ENCODE results near the gene TRAF3IP3. TPM values are rescaled to one million over a fixed set of nuclear protein-coding genes. Genes with fewer than 3 reads are reported as not detected.

Gene TRAF3IP3
- polyA plus RNA-seq, 1 donor from 2014 or later = not detected

DNA sequence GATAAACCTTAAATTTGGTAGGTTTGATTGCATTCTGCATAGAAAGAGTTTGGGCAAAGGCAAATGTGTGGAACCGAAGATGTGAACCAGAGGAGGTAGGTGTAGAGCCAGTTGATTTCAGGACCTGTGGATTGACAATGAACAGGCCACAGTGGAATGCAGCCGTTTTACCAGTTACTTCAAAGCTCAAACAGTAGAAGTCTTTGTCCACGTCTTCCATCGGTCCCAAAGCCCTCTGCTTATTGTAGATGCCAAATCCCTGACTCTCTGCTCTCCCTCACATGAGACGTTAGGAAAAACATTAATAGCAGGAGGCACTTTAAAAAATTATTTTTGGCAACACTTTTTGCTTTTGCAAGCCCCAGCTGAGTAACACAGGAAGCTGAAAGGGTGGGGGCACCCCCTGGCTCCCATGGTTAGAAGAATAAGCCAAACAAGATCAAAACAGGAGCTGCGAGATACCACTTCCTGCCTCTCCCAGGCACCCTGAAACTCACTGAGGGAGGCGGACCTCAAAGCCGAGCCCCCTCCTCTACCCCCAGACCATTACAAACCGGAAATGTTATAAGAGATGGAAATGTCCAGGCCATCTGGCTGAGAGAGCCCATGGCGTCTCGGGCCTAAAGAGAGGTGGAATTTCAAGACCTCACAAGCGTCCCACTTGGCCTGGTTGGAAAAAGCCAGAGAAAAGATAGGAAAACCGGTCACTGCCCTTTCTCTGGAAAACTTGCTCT lies 13.5 kb downstream of the TRAF3IP3 start:
- H3F3A ChIP-seq (ENCODE audit: insufficient read depth, low read length, poor library complexity, severe bottlenecking) = no peaks in the 10 kb centered on the region
- no peaks in the 10 kb centered on the region for H3K36me3 ChIP-seq (ENCODE audit: insufficient read depth, low read length)
- H3K27me3 ChIP-seq (ENCODE audit: insufficient read depth, low read depth, low read length) = no peaks in the 10 kb centered on the region
- H3K27ac ChIP-seq (ENCODE audit: low read length) = no peak overlapping the region
- no peak overlapping the region for H3K9ac ChIP-seq (ENCODE audit: low read length)
- no peaks in the 10 kb centered on the region for H3K9me2 ChIP-seq (ENCODE audit: insufficient read depth, low read length)
- TF ChIP-seq, protein P1, sequence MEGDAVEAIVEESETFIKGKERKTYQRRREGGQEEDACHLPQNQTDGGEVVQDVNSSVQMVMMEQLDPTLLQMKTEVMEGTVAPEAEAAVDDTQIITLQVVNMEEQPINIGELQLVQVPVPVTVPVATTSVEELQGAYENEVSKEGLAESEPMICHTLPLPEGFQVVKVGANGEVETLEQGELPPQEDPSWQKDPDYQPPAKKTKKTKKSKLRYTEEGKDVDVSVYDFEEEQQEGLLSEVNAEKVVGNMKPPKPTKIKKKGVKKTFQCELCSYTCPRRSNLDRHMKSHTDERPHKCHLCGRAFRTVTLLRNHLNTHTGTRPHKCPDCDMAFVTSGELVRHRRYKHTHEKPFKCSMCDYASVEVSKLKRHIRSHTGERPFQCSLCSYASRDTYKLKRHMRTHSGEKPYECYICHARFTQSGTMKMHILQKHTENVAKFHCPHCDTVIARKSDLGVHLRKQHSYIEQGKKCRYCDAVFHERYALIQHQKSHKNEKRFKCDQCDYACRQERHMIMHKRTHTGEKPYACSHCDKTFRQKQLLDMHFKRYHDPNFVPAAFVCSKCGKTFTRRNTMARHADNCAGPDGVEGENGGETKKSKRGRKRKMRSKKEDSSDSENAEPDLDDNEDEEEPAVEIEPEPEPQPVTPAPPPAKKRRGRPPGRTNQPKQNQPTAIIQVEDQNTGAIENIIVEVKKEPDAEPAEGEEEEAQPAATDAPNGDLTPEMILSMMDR (IDR thresholded peaks at IDR 0.05; ENCODE audit: poor library complexity, severe bottlenecking) = no peak
- TF ChIP-seq EZH2 (IDR thresholded peaks at IDR 0.05; ENCODE audit: borderline replicate concordance, insufficient read depth, low read length, poor library complexity, severe bottlenecking) = no peak
- no peak for TF ChIP-seq MXI1 (conservative IDR thresholded peaks at IDR 0.05; ENCODE audit: poor library complexity, severe bottlenecking)
- TF ChIP-seq SMC3 (conservative IDR thresholded peaks at IDR 0.05; ENCODE audit: poor library complexity) = no peak
- no peak for TF ChIP-seq POLR2AphosphoS5 (IDR thresholded peaks at IDR 0.05)
- no peak for TF ChIP-seq EP300 (conservative IDR thresholded peaks at IDR 0.05; ENCODE audit: poor library complexity, severe bottlenecking)
- TF ChIP-seq, protein P2, sequence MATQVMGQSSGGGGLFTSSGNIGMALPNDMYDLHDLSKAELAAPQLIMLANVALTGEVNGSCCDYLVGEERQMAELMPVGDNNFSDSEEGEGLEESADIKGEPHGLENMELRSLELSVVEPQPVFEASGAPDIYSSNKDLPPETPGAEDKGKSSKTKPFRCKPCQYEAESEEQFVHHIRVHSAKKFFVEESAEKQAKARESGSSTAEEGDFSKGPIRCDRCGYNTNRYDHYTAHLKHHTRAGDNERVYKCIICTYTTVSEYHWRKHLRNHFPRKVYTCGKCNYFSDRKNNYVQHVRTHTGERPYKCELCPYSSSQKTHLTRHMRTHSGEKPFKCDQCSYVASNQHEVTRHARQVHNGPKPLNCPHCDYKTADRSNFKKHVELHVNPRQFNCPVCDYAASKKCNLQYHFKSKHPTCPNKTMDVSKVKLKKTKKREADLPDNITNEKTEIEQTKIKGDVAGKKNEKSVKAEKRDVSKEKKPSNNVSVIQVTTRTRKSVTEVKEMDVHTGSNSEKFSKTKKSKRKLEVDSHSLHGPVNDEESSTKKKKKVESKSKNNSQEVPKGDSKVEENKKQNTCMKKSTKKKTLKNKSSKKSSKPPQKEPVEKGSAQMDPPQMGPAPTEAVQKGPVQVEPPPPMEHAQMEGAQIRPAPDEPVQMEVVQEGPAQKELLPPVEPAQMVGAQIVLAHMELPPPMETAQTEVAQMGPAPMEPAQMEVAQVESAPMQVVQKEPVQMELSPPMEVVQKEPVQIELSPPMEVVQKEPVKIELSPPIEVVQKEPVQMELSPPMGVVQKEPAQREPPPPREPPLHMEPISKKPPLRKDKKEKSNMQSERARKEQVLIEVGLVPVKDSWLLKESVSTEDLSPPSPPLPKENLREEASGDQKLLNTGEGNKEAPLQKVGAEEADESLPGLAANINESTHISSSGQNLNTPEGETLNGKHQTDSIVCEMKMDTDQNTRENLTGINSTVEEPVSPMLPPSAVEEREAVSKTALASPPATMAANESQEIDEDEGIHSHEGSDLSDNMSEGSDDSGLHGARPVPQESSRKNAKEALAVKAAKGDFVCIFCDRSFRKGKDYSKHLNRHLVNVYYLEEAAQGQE (IDR thresholded peaks at IDR 0.05; ENCODE audit: borderline replicate concordance) = no peak
- TF ChIP-seq TAF1 (IDR thresholded peaks at IDR 0.05; ENCODE audit: low read depth) = no peak
- no peak for TF ChIP-seq RAD21 (conservative IDR thresholded peaks at IDR 0.05)
- no peak overlapping the region for H3K4me2 ChIP-seq (ENCODE audit: low read length)
- H3K4me3 ChIP-seq (ENCODE audit: low read length) = no peak overlapping the region
- H3K79me2 ChIP-seq (replicated peaks; ENCODE audit: insufficient read depth, low read length) = no peaks in the 10 kb centered on the region
- H3K9me3 ChIP-seq (ENCODE audit: low read length) = no peaks in the 10 kb centered on the region
- no peaks in the 10 kb centered on the region for H4K20me1 ChIP-seq (ENCODE audit: insufficient read depth)
- H2AFZ ChIP-seq (ENCODE audit: low read depth, low read length) = no peak overlapping the region

DNA sequence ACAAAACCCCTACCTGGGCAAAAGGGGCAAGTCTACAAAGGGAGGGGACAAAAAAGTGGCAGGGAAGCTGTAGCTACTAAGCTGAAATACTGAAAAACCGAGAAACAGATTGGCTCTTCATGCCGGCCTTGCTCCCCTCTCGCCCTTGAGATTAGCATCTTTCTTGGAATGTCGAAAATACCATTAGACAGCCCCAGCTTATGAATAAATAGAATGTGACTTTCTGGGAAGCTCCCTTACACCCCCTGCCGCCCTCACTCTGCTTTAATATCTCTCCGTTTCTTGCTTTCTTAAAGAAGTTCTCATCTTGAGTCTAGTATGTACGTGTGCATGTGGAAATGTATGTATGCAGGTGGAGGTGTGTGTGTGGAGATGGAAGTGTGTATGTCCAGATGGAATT lies 14.1 kb downstream of the TRAF3IP3 start:
- Histone ChIP-seq H3K27ac (ENCODE audit: low read length) (no peak overlapping the region), H2AFZ (ENCODE audit: low read depth, low read length) (no peak overlapping the region), H3K4me3 (ENCODE audit: low read length) (no peak overlapping the region), H3K27me3 (ENCODE audit: insufficient read depth, low read depth, low read length) (no peaks in the 10 kb centered on the region), H3K79me2 (replicated peaks; ENCODE audit: insufficient read depth, low read length) (no peaks in the 10 kb centered on the region), H3F3A (ENCODE audit: insufficient read depth, low read length, poor library complexity, severe bottlenecking) (no peaks in the 10 kb centered on the region), H3K4me2 (ENCODE audit: low read length) (no peak overlapping the region), H3K36me3 (ENCODE audit: insufficient read depth, low read length) (no peaks in the 10 kb centered on the region), H3K9me2 (ENCODE audit: insufficient read depth, low read length) (no peaks in the 10 kb centered on the region), H3K9ac (ENCODE audit: low read length) (no peak overlapping the region), H3K9me3 (ENCODE audit: low read length) (no peaks in the 10 kb centered on the region), H4K20me1 (ENCODE audit: insufficient read depth) (no peaks in the 10 kb centered on the region)
- no peak for TF ChIP-seq EP300 (conservative IDR thresholded peaks at IDR 0.05; ENCODE audit: poor library complexity, severe bottlenecking)
- TF ChIP-seq, protein P2 (IDR thresholded peaks at IDR 0.05; ENCODE audit: borderline replicate concordance) = no peak
- TF ChIP-seq SMC3 (conservative IDR thresholded peaks at IDR 0.05; ENCODE audit: poor library complexity) = no peak
- TF ChIP-seq RAD21 (conservative IDR thresholded peaks at IDR 0.05) = no peak
- TF ChIP-seq TAF1 (IDR thresholded peaks at IDR 0.05; ENCODE audit: low read depth) = no peak
- no peak for TF ChIP-seq MXI1 (conservative IDR thresholded peaks at IDR 0.05; ENCODE audit: poor library complexity, severe bottlenecking)
- TF ChIP-seq EZH2 (IDR thresholded peaks at IDR 0.05; ENCODE audit: borderline replicate concordance, insufficient read depth, low read length, poor library complexity, severe bottlenecking) = no peak
- TF ChIP-seq, protein P1 (IDR thresholded peaks at IDR 0.05; ENCODE audit: poor library complexity, severe bottlenecking) = no peak

All from neural cell (in vitro differentiated cells).